HL-60 (cell line): ENCODE measurements around the gene HOXB6.

Source experiments
- DNase-seq, 2 experiments: peaks; one replicate each; pipeline ENCODE4 v3.0.0-alpha.2; 2010 to 2020; ENCODE audit warnings: low read depth in 1 of 2, low spot score in 1 of 2
- H3K27ac ChIP-seq: fragments of 250-450 bp; sonication (Bioruptor Pico); replicated peaks from 2 replicates; pipeline ENCODE4 v1.5.1; 2020; ENCODE audit warnings: mild to moderate bottlenecking, moderate library complexity
- H3K27me3 ChIP-seq: fragments of 250-450 bp; sonication (Bioruptor Pico); 2 replicates; pipeline ENCODE4 v1.5.1; 2021; ENCODE audit warnings: mild to moderate bottlenecking, moderate library complexity; ENCODE audit not compliant: insufficient read depth, poor library complexity, severe bottlenecking
- H3K4me3 ChIP-seq: replicated peaks from 2 replicates; pipeline ENCODE4 v1.5.1; 2011; ENCODE audit warnings: mild to moderate bottlenecking, control low read depth, low read length; ENCODE audit not compliant: insufficient read depth
- CTCF ChIP-seq: IDR thresholded peaks from one replicate; pipeline ENCODE4 v1.5.1; 2011; ENCODE audit warnings: low read length, control low read depth, inconsistent platforms; ENCODE audit not compliant: insufficient read depth
- GABPA ChIP-seq: IDR thresholded peaks from 2 replicates; pipeline ENCODE4 v1.6.1; 2012; ENCODE audit warnings: low read depth
- POLR2AphosphoS5 ChIP-seq: IDR thresholded peaks from 2 replicates; pipeline ENCODE4 v1.6.1; 2012; ENCODE audit warnings: low read depth
- REST ChIP-seq: IDR thresholded peaks from 2 replicates; pipeline ENCODE4 v1.6.1; 2012; ENCODE audit warnings: low read depth; ENCODE audit not compliant: insufficient replicate concordance
- SPI1 ChIP-seq: IDR thresholded peaks from 2 replicates; pipeline ENCODE4 v1.6.1; 2012; ENCODE audit warnings: low read depth, mild to moderate bottlenecking, borderline replicate concordance

HOXB6 gene

GRCh38 chr17:48590607-48591161, 14.1 kb downstream of the HOXB6 start:
- TF ChIP-seq REST (no peak), SPI1 (no peak), POLR2AphosphoS5 (no peak), CTCF (no peak), GABPA (no peak)
- no peak for DNase-seq
- H3K27me3 ChIP-seq = peaks cover 75% of the 10 kb centered on the region
- no peak overlapping the region for H3K27ac ChIP-seq
- no peak overlapping the region for H3K4me3 ChIP-seq

- H3K4me3 ChIP-seq = no peak within 1 kb of the TSS
- TF ChIP-seq REST = no peak
- TF ChIP-seq CTCF = no peak
- TF ChIP-seq POLR2AphosphoS5 = no peak
- TF ChIP-seq SPI1 = no peak
- no peak for TF ChIP-seq GABPA
- H3K27ac ChIP-seq = no peak within 1 kb of the TSS
- DNase-seq = no peak
- H3K27me3 ChIP-seq = peaks cover 76% of the 10 kb centered on the region
Observed at GRCh38 chr17:48589831-48590606, 14.8 kb downstream of the HOXB6 start, which contains the start of gene HOXB3. Gene HOXB3 (minus strand): TSS chr17:48590241. CDS start chr17:48552474, 37,767 bp downstream.

- H3K4me3 ChIP-seq = no peak overlapping the region
- peaks cover 79% of the 10 kb centered on the region for H3K27me3 ChIP-seq
- DNase-seq = no peak
- TF ChIP-seq SPI1 = no peak
- no peak for TF ChIP-seq REST
- TF ChIP-seq POLR2AphosphoS5 = no peak
- no peak for TF ChIP-seq GABPA
- no peak overlapping the region for H3K27ac ChIP-seq
Observed at GRCh38 chr17:48589060-48589830, 15.5 kb downstream of the HOXB6 start.
